Mesenchymal stem cell (in vitro differentiated cells and primary cell): ENCODE measurements around the gene FABP3.

Source experiments
- DNase-seq: peaks from one replicate; pipeline ENCODE4 v3.0.0-alpha.2; 2013
- H2AFZ ChIP-seq: one replicate; pipeline ENCODE4 v1.6.1; 2013; ENCODE audit warnings: low read depth, mild to moderate bottlenecking, control low read depth, inconsistent platforms, low read length, moderate library complexity
- H2AK5ac ChIP-seq: 2 replicates; pipeline ENCODE4 v1.6.1; 2013; ENCODE audit warnings: low read length, moderate library complexity, mild to moderate bottlenecking, inconsistent platforms; ENCODE audit not compliant: severe bottlenecking
- H2BK120ac ChIP-seq: one replicate; pipeline ENCODE4 v1.6.1; 2013; ENCODE audit warnings: low read depth, mild to moderate bottlenecking, inconsistent platforms, low read length, moderate library complexity
- H2BK12ac ChIP-seq, 2 experiments: one replicate each; pipeline ENCODE4 v1.6.1; 2013; ENCODE audit warnings: inconsistent platforms in 2 of 2, low read length in 2 of 2, mild to moderate bottlenecking in 2 of 2, moderate library complexity in 2 of 2, control low read depth in 1 of 2
- H2BK15ac ChIP-seq: one replicate; pipeline ENCODE4 v1.6.1; 2013; ENCODE audit warnings: mild to moderate bottlenecking, low read depth, inconsistent platforms; ENCODE audit not compliant: poor library complexity, severe bottlenecking
- H2BK5ac ChIP-seq: 2 replicates; pipeline ENCODE4 v1.6.1; 2013; ENCODE audit warnings: low read depth, mild to moderate bottlenecking, low read length, control low read depth, inconsistent platforms; ENCODE audit not compliant: poor library complexity, severe bottlenecking
- H3K14ac ChIP-seq, 2 experiments: one replicate each; pipeline ENCODE4 v1.6.1; 2013; ENCODE audit warnings: inconsistent platforms in 2 of 2, low read length in 2 of 2, control low read depth in 1 of 2, mild to moderate bottlenecking in 1 of 2, moderate library complexity in 1 of 2
- H3K18ac ChIP-seq, 2 experiments: one replicate each; pipeline ENCODE4 v1.6.1; 2013; ENCODE audit warnings: inconsistent platforms in 2 of 2, low read length in 2 of 2, control low read depth in 1 of 2, low read depth in 1 of 2, mild to moderate bottlenecking in 1 of 2
- H3K23ac ChIP-seq, 2 experiments: one replicate each; pipeline ENCODE4 v1.6.1; 2013; ENCODE audit warnings: inconsistent platforms in 2 of 2, low read length in 2 of 2, mild to moderate bottlenecking in 2 of 2, moderate library complexity in 2 of 2, control low read depth in 1 of 2
- H3K27ac ChIP-seq: 2 replicates; pipeline ENCODE4 v1.5.1; 2013; ENCODE audit warnings: mild to moderate bottlenecking, moderate library complexity, low read length, control low read depth, inconsistent platforms; ENCODE audit not compliant: poor library complexity, severe bottlenecking
- H3K27me3 ChIP-seq, 2 experiments: 2 replicates each; pipeline versions ENCODE4 v1.6.1 to v1.7.0; 2013; ENCODE audit warnings: low read length in 2 of 2, mild to moderate bottlenecking in 2 of 2, moderate library complexity in 2 of 2, control low read depth in 1 of 2, inconsistent platforms in 1 of 2; ENCODE audit not compliant: control insufficient read depth in 1 of 2, insufficient read depth in 1 of 2
- H3K36me3 ChIP-seq, 2 experiments: 2 replicates each; pipeline versions ENCODE4 v1.6.1 to v1.7.0; 2013; ENCODE audit warnings: low read length in 2 of 2, control low read depth in 1 of 2, inconsistent platforms in 1 of 2, low read depth in 1 of 2, mild to moderate bottlenecking in 1 of 2; ENCODE audit not compliant: insufficient read depth in 2 of 2, control insufficient read depth in 1 of 2
- H3K4ac ChIP-seq, 2 experiments: one replicate each; pipeline ENCODE4 v1.6.1; 2013; ENCODE audit warnings: inconsistent platforms in 2 of 2, low read length in 2 of 2, mild to moderate bottlenecking in 2 of 2, moderate library complexity in 2 of 2, control low read depth in 1 of 2, low read depth in 1 of 2
- H3K4me1 ChIP-seq: 2 replicates; pipeline ENCODE4 v1.6.1; 2013; ENCODE audit warnings: low read depth, low read length, control low read depth; ENCODE audit not compliant: control insufficient read depth, insufficient read depth
- H3K4me2 ChIP-seq: 2 replicates; pipeline ENCODE4 v1.6.1; 2013; ENCODE audit warnings: low read length, mild to moderate bottlenecking, inconsistent platforms; ENCODE audit not compliant: poor library complexity, severe bottlenecking
- H3K4me3 ChIP-seq, 2 experiments: 2 replicates each; pipeline versions ENCODE4 v1.5.1 to v1.7.0; 2013; ENCODE audit warnings: low read length in 2 of 2, mild to moderate bottlenecking in 2 of 2, control low read depth in 1 of 2, low read depth in 1 of 2; ENCODE audit not compliant: insufficient read depth in 1 of 2
- H3K79me1 ChIP-seq: replicated peaks from 2 replicates; pipeline ENCODE4 v1.6.1; 2013; ENCODE audit warnings: mild to moderate bottlenecking, control low read depth, low read length, inconsistent platforms; ENCODE audit not compliant: poor library complexity, severe bottlenecking
- H3K9ac ChIP-seq: 2 replicates; pipeline ENCODE4 v1.7.0; 2013; ENCODE audit warnings: mild to moderate bottlenecking, low read length, moderate library complexity
- H3K9me3 ChIP-seq: 2 replicates; pipeline ENCODE4 v1.7.0; 2013; ENCODE audit warnings: mild to moderate bottlenecking, low read length; ENCODE audit not compliant: control insufficient read depth
- H4K8ac ChIP-seq: one replicate; pipeline ENCODE4 v1.6.1; 2013; ENCODE audit warnings: inconsistent platforms, mild to moderate bottlenecking, low read length, moderate library complexity
- H4K91ac ChIP-seq: one replicate; pipeline ENCODE4 v1.6.1; 2013; ENCODE audit warnings: mild to moderate bottlenecking, low read length, inconsistent platforms
- WGBS: methylation state at CpG from one replicate; pipeline ENCODE4 v1.1.7; 2013; ENCODE audit warnings: mixed read lengths; 5-methylcytosine and 5-hydroxymethylcytosine counted together

Gene FABP3

DNA sequence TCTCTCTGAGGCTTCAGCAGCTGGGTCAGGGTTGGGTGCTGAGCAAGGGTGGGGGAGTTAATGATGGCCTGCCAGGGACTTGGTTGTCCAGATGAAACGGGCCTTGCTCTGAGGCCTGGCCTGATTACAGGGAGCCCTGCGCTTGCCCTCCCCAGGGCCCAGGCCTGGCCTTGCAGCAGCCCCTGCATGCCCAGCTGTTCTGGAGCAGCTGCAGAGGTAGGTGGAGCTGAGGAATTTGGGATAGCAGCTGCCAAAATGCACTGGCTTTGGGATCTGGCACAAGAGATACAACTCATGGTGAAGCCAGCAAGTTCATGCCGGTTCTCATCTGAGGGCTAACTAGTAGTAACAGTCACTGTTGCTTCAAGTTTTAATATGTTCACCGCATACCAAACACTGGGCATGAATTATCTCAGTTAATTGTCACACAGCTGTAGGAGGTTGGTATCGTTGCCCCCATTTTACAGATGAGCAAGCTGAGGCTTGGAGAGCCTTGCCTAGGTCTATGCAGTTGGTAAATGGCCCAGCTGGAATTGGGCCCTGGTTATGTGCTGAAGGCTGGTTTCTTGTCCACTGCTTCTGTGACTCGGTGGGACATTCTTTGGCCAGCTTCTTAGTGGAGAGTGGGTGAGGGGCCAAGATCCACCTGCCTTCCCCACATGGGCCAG lies 32.8 kb upstream of the FABP3 start:
- H3K14ac ChIP-seq, result peak overlapping the region in 1 of 2 experiments; percentile 71
- H2AFZ ChIP-seq, result no peak overlapping the region
- no peaks in the 10 kb centered on the region for H3K79me1 ChIP-seq
- H3K4me1 ChIP-seq, result peaks cover 4% of the 10 kb centered on the region
- no peak overlapping the region for H3K4ac ChIP-seq
- H3K36me3 ChIP-seq, result no peaks in the 10 kb centered on the region
- no peak overlapping the region for H2BK15ac ChIP-seq
- 96% methylated on average over 6 of the region's 6 CpGs for WGBS
- H2BK12ac ChIP-seq, result no peak overlapping the region
- no peak overlapping the region for H3K27ac ChIP-seq
- H3K4me3 ChIP-seq, result no peak overlapping the region
- no peaks in the 10 kb centered on the region for H3K9me3 ChIP-seq
- H3K27me3 ChIP-seq, result peaks cover 3 to 4% of the 10 kb centered on the region in 2 experiments
- no peak overlapping the region for H2BK120ac ChIP-seq
- H2BK5ac ChIP-seq, result no peak overlapping the region
- H4K91ac ChIP-seq, result no peak overlapping the region
- no peak overlapping the region for H3K4me2 ChIP-seq
- no peak overlapping the region for H4K8ac ChIP-seq
- H3K9ac ChIP-seq, result no peak overlapping the region
- no peak overlapping the region for H3K18ac ChIP-seq
- no peak overlapping the region for H3K23ac ChIP-seq
- H2AK5ac ChIP-seq, result no peak overlapping the region
- no peak for DNase-seq

DNA sequence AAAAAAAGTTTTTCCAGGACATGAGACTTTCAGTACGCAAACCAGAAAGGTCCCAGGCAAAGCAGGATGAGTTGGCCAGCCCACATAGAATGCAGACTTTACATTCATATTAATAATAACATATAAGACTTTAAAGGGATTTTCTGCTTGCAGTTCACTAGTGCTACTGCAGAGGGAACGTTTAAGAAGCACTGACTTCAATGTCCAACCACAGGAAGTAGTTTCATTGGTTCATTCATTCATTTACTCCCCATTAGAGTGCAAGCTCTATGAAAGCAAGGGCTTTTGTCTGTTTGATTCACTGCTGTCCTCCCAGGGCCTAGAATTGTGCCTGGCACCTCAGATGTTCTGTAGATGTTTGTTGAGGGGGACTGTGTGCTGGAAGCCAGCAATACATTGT lies 28.4 kb upstream of the FABP3 start:
- no peak for DNase-seq
- H3K14ac ChIP-seq, result no peak overlapping the region
- H3K9ac ChIP-seq, result no peak overlapping the region
- no peak overlapping the region for H3K4ac ChIP-seq
- no peaks in the 10 kb centered on the region for H3K79me1 ChIP-seq
- no peak overlapping the region for H3K23ac ChIP-seq
- H2BK15ac ChIP-seq, result no peak overlapping the region
- no peak overlapping the region for H2AK5ac ChIP-seq
- no peak overlapping the region for H3K18ac ChIP-seq
- 55% methylated on average over 1 of the region's 2 CpGs for WGBS
- no peak overlapping the region for H2BK5ac ChIP-seq
- no peak overlapping the region for H2BK120ac ChIP-seq
- H3K27ac ChIP-seq, result no peak overlapping the region
- no peak overlapping the region for H2AFZ ChIP-seq
- H2BK12ac ChIP-seq, result no peak overlapping the region
- no peaks in the 10 kb centered on the region for H3K27me3 ChIP-seq
- no peak overlapping the region for H3K4me2 ChIP-seq
- H3K36me3 ChIP-seq, result no peaks in the 10 kb centered on the region
- no peak overlapping the region for H4K91ac ChIP-seq
- H3K4me3 ChIP-seq, result no peak overlapping the region
- no peak overlapping the region for H4K8ac ChIP-seq
- no peaks in the 10 kb centered on the region for H3K9me3 ChIP-seq
- peaks cover 2% of the 10 kb centered on the region for H3K4me1 ChIP-seq

DNA sequence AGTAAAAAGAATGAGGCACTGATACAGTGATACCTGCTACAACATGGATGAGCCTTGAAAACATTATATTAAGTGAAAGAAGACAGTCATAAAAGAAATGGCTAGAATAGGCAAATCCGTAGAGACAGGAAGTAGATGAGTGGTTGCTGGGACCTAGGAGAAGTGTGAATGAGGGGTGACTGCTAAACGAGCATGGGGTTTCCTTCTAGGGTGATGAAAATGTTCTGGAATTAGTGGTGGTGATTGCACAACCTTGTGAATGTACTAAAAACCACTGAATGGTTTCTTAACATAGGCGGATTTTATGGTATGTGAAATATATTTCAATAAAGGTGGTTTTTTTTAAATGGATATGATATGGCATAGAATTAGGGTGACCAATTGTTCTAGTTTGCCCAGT lies 27.5 kb upstream of the FABP3 start:
- Histone ChIP-seq H2BK15ac (no peak overlapping the region), H4K8ac (no peak overlapping the region), H3K4me2 (no peak overlapping the region), H2BK120ac (no peak overlapping the region), H3K14ac (no peak overlapping the region), H3K18ac (no peak overlapping the region), H3K27ac (no peak overlapping the region), H3K23ac (no peak overlapping the region), H2AK5ac (no peak overlapping the region), H3K36me3 (no peaks in the 10 kb centered on the region), H3K4me1 (no peaks in the 10 kb centered on the region), H3K9ac (no peak overlapping the region), H2BK5ac (no peak overlapping the region), H2AFZ (no peak overlapping the region), H3K9me3 (no peaks in the 10 kb centered on the region), H3K4me3 (no peak overlapping the region), H3K4ac (no peak overlapping the region), H4K91ac (no peak overlapping the region), H3K79me1 (no peaks in the 10 kb centered on the region), H2BK12ac (no peak overlapping the region), H3K27me3 (no peaks in the 10 kb centered on the region)
- no peak for DNase-seq
- 48% methylated on average over 3 of the region's 3 CpGs for WGBS

DNA sequence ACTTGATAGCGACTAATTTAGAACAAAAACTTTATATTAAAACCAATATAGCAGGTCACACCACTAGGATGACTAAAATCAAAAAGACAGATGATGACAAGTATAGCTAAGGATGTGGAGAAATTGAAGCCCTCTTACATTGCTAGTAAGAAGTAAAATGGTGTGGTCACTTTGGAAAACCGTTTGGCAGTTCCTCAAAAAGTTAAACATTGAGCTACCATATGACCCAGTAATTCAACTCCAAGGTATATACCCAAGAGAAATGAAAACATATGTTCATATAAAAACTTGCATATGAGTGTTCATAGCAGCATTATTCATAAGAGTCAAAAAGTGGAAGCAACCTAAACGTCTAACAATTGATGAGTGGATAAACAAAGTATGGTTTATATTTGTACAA lies 27.1 kb upstream of the FABP3 start:
- Histone ChIP-seq H2BK120ac (no peak overlapping the region), H3K27ac (no peak overlapping the region), H3K18ac (no peak overlapping the region), H3K4me1 (peaks cover under 1% of the 10 kb centered on the region), H3K4me3 (no peak overlapping the region), H3K27me3 (no peaks in the 10 kb centered on the region), H3K14ac (no peak overlapping the region), H2BK15ac (no peak overlapping the region), H3K9ac (no peak overlapping the region), H2AFZ (no peak overlapping the region), H2AK5ac (no peak overlapping the region), H2BK5ac (no peak overlapping the region), H4K91ac (no peak overlapping the region), H3K4me2 (no peak overlapping the region), H3K79me1 (no peaks in the 10 kb centered on the region), H2BK12ac (no peak overlapping the region), H3K9me3 (no peaks in the 10 kb centered on the region), H3K23ac (no peak overlapping the region), H3K36me3 (no peaks in the 10 kb centered on the region), H4K8ac (no peak overlapping the region), H3K4ac (no peak overlapping the region)
- WGBS, result 68% methylated on average over 1 of the region's 3 CpGs
- DNase-seq, result no peak
